HL-60 (cell line): ENCODE data around the gene LDB3.

Experiments used
- DNase-seq, 2 experiments: peaks; one replicate each; pipeline ENCODE4 v3.0.0-alpha.2; 2010 to 2020; ENCODE audit warnings: low read depth in 1 of 2, low spot score in 1 of 2
- H3K27ac ChIP-seq: fragments of 250-450 bp; sonication (Bioruptor Pico); replicated peaks from 2 replicates; pipeline ENCODE4 v1.5.1; 2020; ENCODE audit warnings: mild to moderate bottlenecking, moderate library complexity
- H3K27me3 ChIP-seq: fragments of 250-450 bp; sonication (Bioruptor Pico); 2 replicates; pipeline ENCODE4 v1.5.1; 2021; ENCODE audit warnings: mild to moderate bottlenecking, moderate library complexity; ENCODE audit not compliant: insufficient read depth, poor library complexity, severe bottlenecking
- H3K4me3 ChIP-seq: replicated peaks from 2 replicates; pipeline ENCODE4 v1.5.1; 2011; ENCODE audit warnings: mild to moderate bottlenecking, control low read depth, low read length; ENCODE audit not compliant: insufficient read depth
- CTCF ChIP-seq: IDR thresholded peaks from one replicate; pipeline ENCODE4 v1.5.1; 2011; ENCODE audit warnings: low read length, control low read depth, inconsistent platforms; ENCODE audit not compliant: insufficient read depth
- GABPA ChIP-seq: IDR thresholded peaks from 2 replicates; pipeline ENCODE4 v1.6.1; 2012; ENCODE audit warnings: low read depth
- POLR2AphosphoS5 ChIP-seq: IDR thresholded peaks from 2 replicates; pipeline ENCODE4 v1.6.1; 2012; ENCODE audit warnings: low read depth
- REST ChIP-seq: IDR thresholded peaks from 2 replicates; pipeline ENCODE4 v1.6.1; 2012; ENCODE audit warnings: low read depth; ENCODE audit not compliant: insufficient replicate concordance
- SPI1 ChIP-seq: IDR thresholded peaks from 2 replicates; pipeline ENCODE4 v1.6.1; 2012; ENCODE audit warnings: low read depth, mild to moderate bottlenecking, borderline replicate concordance

Gene LDB3

GRCh38 chr10:86650151-86650550 is 18.2 kb upstream of the LDB3 start:
- Histone ChIP-seq H3K27ac (no peak overlapping the region), H3K4me3 (no peak overlapping the region), H3K27me3 (no peaks in the 10 kb centered on the region)
- TF ChIP-seq SPI1 (no peak), CTCF (no peak), POLR2AphosphoS5 (no peak), GABPA (no peak), REST (no peak)
- no peak for DNase-seq

GRCh38 chr10:86651021-86651471 is 17.3 kb upstream of the LDB3 start:
- H3K27me3 ChIP-seq = no peaks in the 10 kb centered on the region
- H3K27ac ChIP-seq = no peak overlapping the region
- no peak for TF ChIP-seq POLR2AphosphoS5
- no peak for TF ChIP-seq GABPA
- TF ChIP-seq CTCF = no peak
- no peak for TF ChIP-seq SPI1
- TF ChIP-seq REST = no peak
- no peak for DNase-seq
- H3K4me3 ChIP-seq = no peak overlapping the region

- TF ChIP-seq CTCF (no peak), GABPA (no peak), REST (no peak), POLR2AphosphoS5 (no peak), SPI1 (no peak)
- Histone ChIP-seq H3K27ac (no peak overlapping the region), H3K4me3 (no peak overlapping the region), H3K27me3 (no peaks in the 10 kb centered on the region)
- no peak for DNase-seq
Measured at GRCh38 chr10:86651631-86652331, 16.5 kb upstream of the LDB3 start.
